GM23338 (cell line): Measurements from ENCODE around the gene DNAL4. TPM values are rescaled to one million over a fixed set of nuclear protein-coding genes. Genes with fewer than 3 reads are reported as not detected.

Source experiments
- ATAC-seq: fragments of 200-7000 bp; cut with Tn5 transposase; 3 replicates; pipeline ENCODE4 v1.9.1; 2020
- DNase-seq: peaks from one replicate; pipeline ENCODE4 v3.0.0-alpha.2; 2015; ENCODE audit warnings: low spot score
- H2AFZ ChIP-seq: fragments of 200-600 bp; sonication (generic); 2 replicates; pipeline ENCODE4 v1.8.0; 2016; ENCODE audit warnings: antibody characterized with exemption, mild to moderate bottlenecking, moderate library complexity
- H3F3A ChIP-seq: fragments of 200-600 bp; sonication (generic); replicated peaks from 2 replicates; pipeline ENCODE4 v1.8.0; 2017; ENCODE audit warnings: antibody characterized with exemption, mixed run types, low read depth
- H3K27ac ChIP-seq: fragments of 200-600 bp; sonication (generic); 2 replicates; pipeline ENCODE4 v1.6.1; 2016; ENCODE audit warnings: low read depth
- H3K27me3 ChIP-seq: fragments of 200-600 bp; sonication (generic); 2 replicates; pipeline ENCODE4 v1.8.0; 2016; ENCODE audit warnings: mild to moderate bottlenecking, mixed run types, moderate library complexity; ENCODE audit not compliant: insufficient read depth
- H3K36me3 ChIP-seq: fragments of 200-600 bp; sonication (generic); 2 replicates; pipeline ENCODE4 v1.8.0; 2016; ENCODE audit warnings: mild to moderate bottlenecking; ENCODE audit not compliant: insufficient read depth
- H3K4me1 ChIP-seq: fragments of 200-600 bp; sonication (generic); 2 replicates; pipeline ENCODE4 v1.8.0; 2016; ENCODE audit warnings: mild to moderate bottlenecking, moderate library complexity; ENCODE audit not compliant: insufficient read depth
- H3K4me2 ChIP-seq: fragments of 200-600 bp; sonication (generic); 2 replicates; pipeline ENCODE4 v1.7.1; 2017; ENCODE audit warnings: mixed run types
- H3K4me3 ChIP-seq: fragments of 200-600 bp; sonication (generic); 2 replicates; pipeline ENCODE4 v1.6.1; 2016; ENCODE audit warnings: mixed run types
- H3K79me2 ChIP-seq: fragments of 200-600 bp; sonication (generic); replicated peaks from 2 replicates; pipeline ENCODE4 v1.8.0; 2017; ENCODE audit warnings: mild to moderate bottlenecking; ENCODE audit not compliant: insufficient read depth
- H3K9me2 ChIP-seq: fragments of 200-600 bp; sonication (generic); 2 replicates; pipeline ENCODE4 v1.8.0; 2017; ENCODE audit not compliant: insufficient read depth
- H4K20me1 ChIP-seq: fragments of 200-600 bp; sonication (generic); replicated peaks from 2 replicates; pipeline ENCODE4 v1.8.0; 2017; ENCODE audit warnings: mild to moderate bottlenecking; ENCODE audit not compliant: insufficient read depth
- H3K27ac Mint-ChIP-seq: 2 replicates; pipeline ENCODE4 v1.8.0; 2020; ENCODE audit warnings: inconsistent platforms, mild to moderate bottlenecking, moderate library complexity, mixed read lengths
- H3K27me3 Mint-ChIP-seq: 3 replicates; pipeline ENCODE4 v1.8.0; 2022; ENCODE audit warnings: low read depth, mild to moderate bottlenecking, moderate library complexity, mixed read lengths, inconsistent platforms; ENCODE audit not compliant: insufficient read depth, poor library complexity
- H3K36me3 Mint-ChIP-seq: 3 replicates; pipeline ENCODE4 v1.8.0; 2021; ENCODE audit warnings: low read depth, mild to moderate bottlenecking, inconsistent platforms, moderate library complexity, mixed read lengths
- H3K4me1 Mint-ChIP-seq: 3 replicates; pipeline ENCODE4 v1.8.0; 2020; ENCODE audit warnings: mild to moderate bottlenecking, inconsistent platforms, mixed read lengths
- H3K4me3 Mint-ChIP-seq: 3 replicates; pipeline ENCODE4 v1.8.0; 2021; ENCODE audit warnings: moderate library complexity, mild to moderate bottlenecking, inconsistent platforms, mixed read lengths
- H3K9me3 Mint-ChIP-seq: 3 replicates; pipeline ENCODE4 v1.8.0; 2020; ENCODE audit warnings: moderate library complexity, mild to moderate bottlenecking, inconsistent platforms, mixed read lengths
- CREB1 ChIP-seq: fragments of 250-450 bp; sonication (Bioruptor Pico); IDR thresholded peaks from 2 replicates; pipeline ENCODE4 v1.5.0; 2020; ENCODE audit warnings: low read depth, mild to moderate bottlenecking, moderate library complexity
- EZH2 ChIP-seq: fragments of 200-600 bp; sonication (generic); IDR thresholded peaks from one replicate; pipeline ENCODE4 v1.8.0; 2017; ENCODE audit warnings: antibody characterized with exemption, mild to moderate bottlenecking, low read depth; ENCODE audit not compliant: unreplicated experiment
- EZH2phosphoT487 ChIP-seq: fragments of 200-600 bp; sonication (generic); IDR thresholded peaks from one replicate; pipeline ENCODE4 v1.8.1; 2018; ENCODE audit warnings: antibody characterized with exemption; ENCODE audit not compliant: unreplicated experiment
- JUNB ChIP-seq: IDR thresholded peaks from one replicate; pipeline ENCODE4 v1.6.1; 2016; ENCODE audit warnings: antibody characterized with exemption; ENCODE audit not compliant: unreplicated experiment
- POLR2AphosphoS5 ChIP-seq: IDR thresholded peaks from 2 replicates; pipeline ENCODE4 v1.6.1; 2016; ENCODE audit warnings: antibody characterized with exemption, low read depth
- STAT1 ChIP-seq: IDR thresholded peaks from one replicate; pipeline ENCODE4 v1.6.1; 2016; ENCODE audit warnings: antibody characterized with exemption; ENCODE audit not compliant: unreplicated experiment
- ZNF114 ChIP-seq: fragments of 250-450 bp; sonication (Bioruptor Pico); IDR thresholded peaks from 2 replicates; pipeline ENCODE4 v1.5.0; 2020; ENCODE audit warnings: mild to moderate bottlenecking, moderate library complexity
- ZNF331 ChIP-seq: fragments of 250-450 bp; sonication (Bioruptor Pico); IDR thresholded peaks from 2 replicates; pipeline ENCODE4 v1.5.0; 2020; ENCODE audit warnings: low read depth, mild to moderate bottlenecking, moderate library complexity
- polyA plus RNA-seq: library from polyadenylated mRNA; unstranded; fragments of >200 nt; fragmentation: Nextera tagmentation; extraction: Ambion mirVana; gene quantifications from 2 replicates; pipeline ENCODE4 v1.2.1, GENCODE V29; 2016
- total RNA-seq: library from RNA; depleted of rRNA; stranded (reverse); fragments of >200 nt; shearing (Covaris generic); gene quantifications from 2 replicates; pipeline ENCODE4 v1.2.3, GENCODE V29; 2014
- TF ChIP-seq, protein P1 (sequence below): IDR thresholded peaks from 2 replicates; pipeline ENCODE4 v1.6.1; 2016; ENCODE audit warnings: antibody characterized with exemption
- TF ChIP-seq, protein P2 (sequence below): fragments of 250-450 bp; sonication (Bioruptor Pico); IDR thresholded peaks from 2 replicates; pipeline ENCODE4 v1.5.0; 2020; ENCODE audit warnings: mild to moderate bottlenecking, moderate library complexity

The DNAL4 gene
- total and polyA plus RNA-seq, 2 experiments from 2014 or later, result 9.3 to 10.0 TPM

DNA sequence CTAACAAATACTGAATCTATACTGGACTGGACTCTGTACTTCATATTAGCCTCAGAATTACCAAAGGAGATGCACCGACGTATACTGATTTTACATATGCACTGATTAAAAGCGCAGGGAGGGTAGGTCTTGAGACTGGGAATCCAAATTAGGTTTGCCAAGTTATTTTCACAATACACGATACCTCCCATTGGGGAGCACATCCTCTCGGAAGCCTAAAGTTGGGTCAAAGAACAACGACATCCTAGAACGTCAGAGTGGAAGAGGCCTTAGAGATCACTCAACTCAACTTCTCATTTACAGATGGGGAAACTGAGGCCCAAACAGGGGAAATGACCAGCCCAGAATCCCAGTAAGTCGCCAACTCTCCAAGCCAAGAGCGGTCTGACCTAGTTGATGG lies 626 bp downstream of the DNAL4 start:
- peaks cover 6% of the 10 kb centered on the region; the same call in 2 of the 3 replicates for H3K4me1 Mint-ChIP-seq
- peak overlapping the region; percentile 18; the same call in 1 of the 2 replicates for H3K27ac Mint-ChIP-seq
- peak overlapping the region; percentile 87 for H3K4me3 Mint-ChIP-seq
- no peaks in the 10 kb centered on the region; the same call in 2 of the 3 replicates for H3K36me3 Mint-ChIP-seq
- no peaks in the 10 kb centered on the region for H3K9me3 Mint-ChIP-seq
- DNase-seq (peak; percentile 22), ATAC-seq (no peak)
- Histone ChIP-seq H2AFZ (peak overlapping the region; percentile 92; the same call in 1 of the 2 replicates), H4K20me1 (no peaks in the 10 kb centered on the region), H3F3A (no peaks in the 10 kb centered on the region), H3K27me3 (no peaks in the 10 kb centered on the region), H3K36me3 (no peaks in the 10 kb centered on the region), H3K4me3 (peak overlapping the region; percentile 78), H3K4me2 (peak overlapping the region; percentile 91), H3K79me2 (no peaks in the 10 kb centered on the region), H3K27ac (no peak overlapping the region), H3K4me1 (peaks cover 10% of the 10 kb centered on the region; the same call in 1 of the 2 replicates), H3K9me2 (no peaks in the 10 kb centered on the region; the same call in 1 of the 2 replicates)
- TF ChIP-seq JUNB (no peak), STAT1 (no peak), EZH2 (no peak), EZH2phosphoT487 (no peak), POLR2AphosphoS5 (no peak), ZNF331 (CRISPR knock-in tag) (no peak), ZNF114 (no peak), CREB1 (CRISPR knock-in tag) (no peak)
- TF ChIP-seq, protein P1, sequence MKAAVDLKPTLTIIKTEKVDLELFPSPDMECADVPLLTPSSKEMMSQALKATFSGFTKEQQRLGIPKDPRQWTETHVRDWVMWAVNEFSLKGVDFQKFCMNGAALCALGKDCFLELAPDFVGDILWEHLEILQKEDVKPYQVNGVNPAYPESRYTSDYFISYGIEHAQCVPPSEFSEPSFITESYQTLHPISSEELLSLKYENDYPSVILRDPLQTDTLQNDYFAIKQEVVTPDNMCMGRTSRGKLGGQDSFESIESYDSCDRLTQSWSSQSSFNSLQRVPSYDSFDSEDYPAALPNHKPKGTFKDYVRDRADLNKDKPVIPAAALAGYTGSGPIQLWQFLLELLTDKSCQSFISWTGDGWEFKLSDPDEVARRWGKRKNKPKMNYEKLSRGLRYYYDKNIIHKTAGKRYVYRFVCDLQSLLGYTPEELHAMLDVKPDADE, result no peak
- TF ChIP-seq, protein P2, sequence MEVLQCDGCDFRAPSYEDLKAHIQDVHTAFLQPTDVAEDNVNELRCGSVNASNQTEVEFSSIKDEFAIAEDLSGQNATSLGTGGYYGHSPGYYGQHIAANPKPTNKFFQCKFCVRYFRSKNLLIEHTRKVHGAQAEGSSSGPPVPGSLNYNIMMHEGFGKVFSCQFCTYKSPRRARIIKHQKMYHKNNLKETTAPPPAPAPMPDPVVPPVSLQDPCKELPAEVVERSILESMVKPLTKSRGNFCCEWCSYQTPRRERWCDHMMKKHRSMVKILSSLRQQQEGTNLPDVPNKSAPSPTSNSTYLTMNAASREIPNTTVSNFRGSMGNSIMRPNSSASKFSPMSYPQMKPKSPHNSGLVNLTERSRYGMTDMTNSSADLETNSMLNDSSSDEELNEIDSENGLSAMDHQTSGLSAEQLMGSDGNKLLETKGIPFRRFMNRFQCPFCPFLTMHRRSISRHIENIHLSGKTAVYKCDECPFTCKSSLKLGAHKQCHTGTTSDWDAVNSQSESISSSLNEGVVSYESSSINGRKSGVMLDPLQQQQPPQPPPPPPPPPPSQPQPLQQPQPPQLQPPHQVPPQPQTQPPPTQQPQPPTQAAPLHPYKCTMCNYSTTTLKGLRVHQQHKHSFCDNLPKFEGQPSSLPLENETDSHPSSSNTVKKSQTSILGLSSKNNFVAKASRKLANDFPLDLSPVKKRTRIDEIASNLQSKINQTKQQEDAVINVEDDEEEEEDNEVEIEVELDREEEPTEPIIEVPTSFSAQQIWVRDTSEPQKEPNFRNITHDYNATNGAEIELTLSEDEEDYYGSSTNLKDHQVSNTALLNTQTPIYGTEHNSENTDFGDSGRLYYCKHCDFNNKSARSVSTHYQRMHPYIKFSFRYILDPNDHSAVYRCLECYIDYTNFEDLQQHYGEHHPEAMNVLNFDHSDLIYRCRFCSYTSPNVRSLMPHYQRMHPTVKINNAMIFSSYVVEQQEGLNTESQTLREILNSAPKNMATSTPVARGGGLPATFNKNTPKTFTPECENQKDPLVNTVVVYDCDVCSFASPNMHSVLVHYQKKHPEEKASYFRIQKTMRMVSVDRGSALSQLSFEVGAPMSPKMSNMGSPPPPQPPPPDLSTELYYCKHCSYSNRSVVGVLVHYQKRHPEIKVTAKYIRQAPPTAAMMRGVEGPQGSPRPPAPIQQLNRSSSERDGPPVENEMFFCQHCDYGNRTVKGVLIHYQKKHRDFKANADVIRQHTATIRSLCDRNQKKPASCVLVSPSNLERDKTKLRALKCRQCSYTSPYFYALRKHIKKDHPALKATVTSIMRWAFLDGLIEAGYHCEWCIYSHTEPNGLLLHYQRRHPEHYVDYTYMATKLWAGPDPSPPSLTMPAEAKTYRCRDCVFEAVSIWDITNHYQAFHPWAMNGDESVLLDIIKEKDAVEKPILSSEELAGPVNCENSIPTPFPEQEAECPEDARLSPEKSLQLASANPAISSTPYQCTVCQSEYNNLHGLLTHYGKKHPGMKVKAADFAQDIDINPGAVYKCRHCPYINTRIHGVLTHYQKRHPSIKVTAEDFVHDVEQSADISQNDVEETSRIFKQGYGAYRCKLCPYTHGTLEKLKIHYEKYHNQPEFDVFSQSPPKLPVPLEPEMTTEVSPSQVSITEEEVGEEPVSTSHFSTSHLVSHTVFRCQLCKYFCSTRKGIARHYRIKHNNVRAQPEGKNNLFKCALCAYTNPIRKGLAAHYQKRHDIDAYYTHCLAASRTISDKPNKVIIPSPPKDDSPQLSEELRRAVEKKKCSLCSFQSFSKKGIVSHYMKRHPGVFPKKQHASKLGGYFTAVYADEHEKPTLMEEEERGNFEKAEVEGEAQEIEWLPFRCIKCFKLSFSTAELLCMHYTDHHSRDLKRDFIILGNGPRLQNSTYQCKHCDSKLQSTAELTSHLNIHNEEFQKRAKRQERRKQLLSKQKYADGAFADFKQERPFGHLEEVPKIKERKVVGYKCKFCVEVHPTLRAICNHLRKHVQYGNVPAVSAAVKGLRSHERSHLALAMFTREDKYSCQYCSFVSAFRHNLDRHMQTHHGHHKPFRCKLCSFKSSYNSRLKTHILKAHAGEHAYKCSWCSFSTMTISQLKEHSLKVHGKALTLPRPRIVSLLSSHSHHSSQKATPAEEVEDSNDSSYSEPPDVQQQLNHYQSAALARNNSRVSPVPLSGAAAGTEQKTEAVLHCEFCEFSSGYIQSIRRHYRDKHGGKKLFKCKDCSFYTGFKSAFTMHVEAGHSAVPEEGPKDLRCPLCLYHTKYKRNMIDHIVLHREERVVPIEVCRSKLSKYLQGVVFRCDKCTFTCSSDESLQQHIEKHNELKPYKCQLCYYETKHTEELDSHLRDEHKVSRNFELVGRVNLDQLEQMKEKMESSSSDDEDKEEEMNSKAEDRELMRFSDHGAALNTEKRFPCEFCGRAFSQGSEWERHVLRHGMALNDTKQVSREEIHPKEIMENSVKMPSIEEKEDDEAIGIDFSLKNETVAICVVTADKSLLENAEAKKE (CRISPR knock-in tag), result no peak
- peaks cover 5% of the 10 kb centered on the region for H3K27me3 Mint-ChIP-seq
